PC-3 (cell line): ENCODE data around the gene TGFB2.

Source experiments
- CTCF ChIP-seq: fragments of 300-600 bp; sonication (generic); conservative IDR thresholded peaks from 2 replicates; pipeline ENCODE4 v1.5.1; 2017; ENCODE audit warnings: antibody characterized with exemption, low read depth, mild to moderate bottlenecking, low read length
- EZH2 ChIP-seq: fragments of 300-600 bp; sonication (generic); IDR thresholded peaks from one replicate; pipeline ENCODE4 v1.6.1; 2017; ENCODE audit warnings: antibody characterized with exemption, mild to moderate bottlenecking, low read length; ENCODE audit not compliant: unreplicated experiment
- EZH2phosphoT487 ChIP-seq: fragments of 300-600 bp; sonication (generic); IDR thresholded peaks from 2 replicates; pipeline ENCODE4 v1.6.1; 2018; ENCODE audit warnings: mild to moderate bottlenecking, antibody characterized with exemption, low read length, borderline replicate concordance

GRCh38 chr1:218302155-218302554 is 43.0 kb upstream of the TGFB2 start:
- no peak for TF ChIP-seq CTCF
- no peak for TF ChIP-seq EZH2phosphoT487
- no peak for TF ChIP-seq EZH2
